Measurements from ENCODE around the gene OR2M7.
"Not testable (repeated sequence)": the region's sequence is repeated elsewhere in the genome, so short reads cannot be mapped to it uniquely, and the experiment has no call there.

The OR2M7 gene, protein sequence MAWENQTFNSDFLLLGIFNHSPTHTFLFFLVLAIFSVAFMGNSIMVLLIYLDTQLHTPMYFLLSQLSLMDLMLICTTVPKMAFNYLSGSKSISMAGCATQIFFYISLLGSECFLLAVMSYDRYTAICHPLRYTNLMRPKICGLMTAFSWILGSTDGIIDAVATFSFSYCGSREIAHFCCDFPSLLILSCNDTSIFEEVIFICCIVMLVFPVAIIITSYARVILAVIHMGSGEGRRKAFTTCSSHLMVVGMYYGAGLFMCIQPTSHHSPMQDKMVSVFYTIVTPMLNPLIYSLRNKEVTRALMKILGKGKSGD

DNA sequence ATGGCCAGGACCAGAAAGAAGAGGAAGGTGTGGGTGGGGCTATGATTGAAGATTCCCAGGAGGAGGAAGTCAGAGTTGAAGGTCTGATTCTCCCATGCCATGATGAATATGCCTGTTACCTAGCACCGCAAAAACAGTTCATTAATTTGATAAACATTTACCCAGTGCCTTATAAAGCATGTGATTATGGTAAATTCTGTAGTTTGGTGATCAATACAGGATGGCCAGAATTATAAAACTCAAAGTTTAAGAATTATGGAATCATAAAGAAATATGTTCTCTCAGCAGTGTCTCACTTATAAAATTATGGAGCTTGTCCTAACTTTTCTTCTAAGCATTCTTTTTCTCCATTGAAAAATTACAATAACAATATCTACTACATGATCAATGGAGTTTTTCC, at the start of gene OR2M7:
Gene OR2M7, minus strand, starts transcription at position 101 of the 400 bp plus-strand sequence. Its CDS starts 0 bp downstream, at position 101.
- no peak for DNase-seq

DNA sequence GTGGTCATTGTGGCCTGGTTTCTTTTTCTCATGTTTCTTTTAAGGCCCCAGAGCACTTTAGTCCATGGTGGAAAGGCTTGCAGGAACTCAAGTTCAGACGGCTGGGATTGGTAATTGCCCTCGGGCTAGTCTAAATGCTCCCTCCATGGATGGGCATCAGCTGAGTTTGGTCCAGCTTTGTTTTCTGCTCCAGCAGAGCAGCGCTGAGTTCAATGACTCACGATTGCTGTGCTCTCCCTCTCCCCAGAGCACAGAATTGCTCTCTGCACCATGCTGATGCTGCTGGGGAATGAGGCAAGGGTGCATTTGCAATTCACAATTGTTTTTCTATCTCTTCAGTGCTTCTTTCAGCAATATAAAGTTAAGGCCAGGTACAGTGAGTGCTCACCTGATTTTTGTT, 49.4 kb upstream of the OR2M7 start:
- no peak for DNase-seq

DNA sequence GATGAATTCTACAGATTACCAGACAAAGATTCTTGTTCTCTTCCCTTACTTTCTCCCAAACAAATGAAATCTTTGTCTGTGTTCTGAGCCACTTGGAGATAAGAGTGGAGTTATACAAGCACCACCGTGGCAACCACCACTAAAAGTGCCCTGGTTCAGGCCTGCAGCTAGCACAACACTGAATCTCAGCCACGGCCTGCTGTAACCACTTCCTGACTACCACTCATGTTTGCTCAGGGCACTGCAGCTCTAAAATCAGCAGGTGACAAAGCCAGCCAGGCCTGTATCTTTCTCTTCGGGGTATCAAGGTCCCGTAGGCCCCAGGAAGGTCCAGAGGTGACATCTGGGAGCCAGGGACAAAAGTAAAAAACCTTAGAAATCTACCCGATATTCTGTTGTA, 48.0 kb upstream of the OR2M7 start:
- DNase-seq = no peak

DNA sequence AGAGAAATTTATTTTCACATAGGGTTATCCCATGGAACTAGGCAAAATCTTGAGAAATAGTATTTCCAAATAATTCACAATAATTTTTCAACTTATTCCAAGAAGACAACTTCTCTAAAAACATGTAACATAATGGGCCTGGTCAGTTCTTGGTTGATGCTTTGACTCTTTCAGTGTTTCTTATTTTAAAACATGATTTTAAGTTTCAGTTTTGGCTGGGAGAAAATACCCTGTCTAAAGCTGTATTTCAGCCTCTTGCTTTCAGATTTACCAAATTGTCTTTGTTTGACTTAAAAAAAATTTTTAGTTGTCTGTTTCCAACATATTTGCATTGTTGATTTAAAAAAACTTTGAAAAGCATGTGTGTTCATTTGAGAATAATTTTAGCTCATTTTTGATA, 42.2 kb upstream of the OR2M7 start:
- no peak for DNase-seq

DNA sequence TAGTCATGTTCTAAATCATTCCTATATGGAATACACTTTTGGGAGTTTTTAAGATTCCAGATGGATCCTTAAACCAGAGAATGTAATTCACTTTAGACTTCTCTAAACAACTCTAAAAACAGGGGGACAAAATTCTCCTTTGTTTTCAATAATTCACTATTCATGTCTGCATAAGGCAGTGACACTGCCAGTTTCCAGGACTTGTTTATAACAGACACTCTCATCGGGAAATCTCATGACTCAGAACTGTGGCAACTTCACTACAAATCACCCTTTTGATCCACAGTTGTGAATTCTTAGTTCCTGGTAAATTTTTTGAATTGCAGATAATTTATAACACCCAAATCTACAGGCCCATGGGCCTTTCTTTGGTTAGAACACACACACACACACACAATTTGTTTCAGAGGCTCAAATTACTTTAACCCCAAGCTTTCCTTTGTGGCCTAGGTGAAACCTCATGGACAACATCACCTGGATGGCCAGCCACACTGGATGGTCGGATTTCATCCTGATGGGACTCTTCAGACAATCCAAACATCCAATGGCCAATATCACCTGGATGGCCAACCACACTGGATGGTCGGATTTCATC, 36.9 kb upstream of the OR2M7 start, which contains the start of gene OR2T4:
Gene OR2T4, plus strand, starts transcription at position 545 of the 595 bp plus-strand sequence. Its CDS starts 0 bp downstream, at position 545.
- DNase-seq = no peak

DNA sequence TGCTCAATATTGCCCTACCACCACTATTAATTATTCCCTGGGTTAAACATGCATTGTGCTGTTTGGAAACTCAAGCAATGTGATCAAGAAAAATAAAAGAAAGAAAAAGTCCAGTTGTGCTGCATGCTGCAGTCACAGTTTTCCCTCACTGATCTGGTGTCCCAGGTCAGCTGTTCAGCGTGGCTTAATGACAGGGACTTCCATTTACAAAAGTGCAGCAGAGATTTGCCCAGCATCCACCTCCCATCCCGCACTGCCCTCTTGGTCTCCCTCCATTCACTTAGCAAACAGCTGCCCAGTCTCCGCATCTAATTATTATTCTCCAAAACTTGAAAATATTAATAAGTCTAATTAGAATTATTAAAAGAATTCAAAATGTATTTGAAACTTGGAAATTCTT, 35.0 kb upstream of the OR2M7 start:
- DNase-seq = no peak

DNA sequence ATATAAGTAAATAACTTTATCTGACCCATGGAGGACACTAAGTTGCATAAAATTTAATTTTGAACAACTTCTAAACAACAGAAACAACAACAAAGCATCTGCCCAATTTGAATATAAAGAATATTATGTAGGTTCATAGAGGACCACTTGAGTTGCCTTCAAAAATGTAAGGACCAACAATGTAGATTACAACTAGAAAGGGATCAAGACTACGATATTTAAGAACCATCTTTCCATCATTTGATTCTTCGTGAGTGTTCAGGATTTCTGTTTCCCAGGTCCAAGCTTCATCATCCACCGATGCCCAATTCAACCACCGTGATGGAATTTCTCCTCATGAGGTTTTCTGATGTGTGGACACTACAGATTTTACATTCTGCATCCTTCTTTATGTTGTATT, 24.1 kb upstream of the OR2M7 start, which contains the start of gene OR14C36:
Gene OR14C36, plus strand, starts transcription at position 301 of the 400 bp plus-strand sequence. Its CDS starts 0 bp downstream, at position 301.
- DNase-seq = no peak

DNA sequence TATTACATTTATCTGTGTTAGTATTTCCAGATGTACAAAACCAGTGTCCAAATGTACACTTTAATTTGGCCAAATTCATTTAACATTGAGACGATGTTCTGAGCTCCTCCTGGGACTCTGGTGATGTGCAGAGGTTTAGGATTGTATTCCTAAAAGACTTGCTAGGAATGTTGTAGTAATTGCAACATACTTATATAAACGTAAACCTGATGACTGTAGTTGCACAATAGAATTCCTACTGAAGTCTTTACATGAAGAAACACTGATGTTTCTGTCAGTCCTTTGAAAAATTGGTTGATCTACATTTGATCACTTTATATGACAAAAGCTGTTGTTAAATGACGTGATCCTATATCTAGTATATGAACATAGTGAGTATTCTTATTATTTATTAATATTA, 19.1 kb upstream of the OR2M7 start:
- no peak for DNase-seq

DNA sequence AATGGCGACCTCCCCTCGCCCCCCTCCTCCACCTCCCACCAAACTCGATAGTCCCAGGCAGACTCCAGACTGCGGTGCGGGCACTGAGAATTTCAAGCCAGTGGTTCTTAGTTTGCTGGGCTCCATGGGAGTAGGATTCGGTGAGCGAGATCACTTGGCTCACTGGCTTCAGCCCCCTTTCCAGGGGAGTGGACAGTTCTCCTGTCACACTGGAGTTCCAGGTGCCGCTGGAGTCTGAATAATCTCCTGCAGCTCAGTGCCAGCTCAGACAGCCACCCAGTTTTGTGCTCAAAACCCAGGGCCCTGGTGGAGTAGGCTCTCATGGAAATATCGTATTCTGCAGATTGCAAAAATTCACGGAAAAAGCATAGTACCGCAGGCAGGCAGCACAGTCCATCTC, 7.6 kb downstream of the OR2M7 start:
- DNase-seq = no peak

DNA sequence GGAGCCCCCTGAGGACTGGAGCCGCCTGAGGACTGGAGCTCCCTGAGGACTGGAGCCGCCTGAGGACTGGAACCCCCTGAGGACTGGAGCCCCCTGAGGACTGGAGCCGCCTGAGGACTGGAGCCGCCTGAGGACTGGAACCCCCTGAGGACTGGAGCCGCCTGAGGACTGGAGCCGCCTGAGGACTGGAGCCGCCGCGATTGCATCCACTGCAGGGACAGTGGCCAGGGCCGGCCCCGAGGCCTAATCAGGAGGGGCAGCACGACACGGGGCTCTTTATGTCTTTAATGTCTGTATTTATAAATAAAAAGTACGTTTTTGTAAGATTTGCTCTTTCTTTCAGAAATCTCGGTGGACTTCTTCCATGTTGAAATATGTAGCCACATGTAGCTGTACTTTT, 17.6 kb downstream of the OR2M7 start:
- DNase-seq = not testable (repeated sequence)

DNA sequence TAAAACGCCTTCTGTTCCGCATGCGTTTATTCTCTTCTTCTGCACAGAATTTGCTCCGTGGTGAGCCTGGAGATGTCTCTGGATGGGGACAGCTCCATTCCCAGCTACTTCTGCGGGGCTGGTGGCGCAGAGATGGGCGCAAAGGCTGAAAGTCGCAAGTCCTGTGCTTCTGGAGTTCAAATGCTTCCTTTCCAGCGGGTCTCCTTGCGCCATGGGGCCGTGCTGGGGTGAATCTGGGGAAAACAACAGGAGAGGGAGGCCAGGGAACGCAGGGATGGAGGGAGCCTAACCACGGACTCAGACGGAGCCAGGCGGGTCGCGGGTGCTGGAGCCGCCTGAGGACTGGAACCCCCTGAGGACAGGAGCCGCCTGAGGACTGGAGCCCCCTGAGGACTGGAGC, 18.3 kb downstream of the OR2M7 start:
- DNase-seq = no peak

DNA sequence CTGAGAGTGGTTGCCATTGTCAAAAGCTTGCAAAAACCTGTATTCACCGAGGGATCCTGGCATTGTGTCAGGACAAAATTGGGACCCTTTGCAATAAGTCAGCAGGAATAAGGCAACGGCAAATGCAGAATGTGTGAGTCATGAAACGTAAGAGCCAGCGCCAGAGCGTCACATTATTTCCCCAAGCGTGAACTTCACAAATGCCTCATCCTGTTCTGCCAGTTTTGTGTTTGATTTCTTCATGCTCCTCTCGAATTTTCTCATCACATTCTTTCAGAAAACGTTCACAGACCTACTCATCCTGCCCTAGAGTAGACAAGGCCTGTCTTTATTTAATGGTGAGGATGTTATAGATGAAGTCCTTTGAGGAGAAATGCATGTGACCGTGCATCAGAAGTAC, 18.7 kb downstream of the OR2M7 start:
- not testable (repeated sequence) for DNase-seq

DNA sequence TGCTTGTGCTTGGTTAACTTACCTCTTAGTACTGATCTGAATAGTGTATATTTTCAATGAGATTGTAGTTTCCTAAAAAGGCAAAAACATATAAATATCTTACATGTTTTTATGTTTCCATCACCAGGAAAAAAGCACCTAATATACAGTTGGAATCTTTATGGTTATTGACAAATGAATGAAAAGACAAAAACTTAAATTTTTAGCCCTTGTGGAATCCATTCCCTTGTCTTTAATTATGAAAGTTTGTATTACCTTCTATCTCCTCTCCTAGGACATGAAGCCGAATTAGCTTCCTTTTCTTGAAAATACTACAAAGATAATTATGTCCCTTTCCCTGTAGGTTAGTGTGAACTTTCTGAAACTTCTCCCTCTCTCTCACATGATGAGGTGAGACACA, 21.0 kb downstream of the OR2M7 start, which contains the start of gene OR2T12:
Gene OR2T12, minus strand, starts transcription at position 101 of the 400 bp plus-strand sequence. CDS start 7,846 bp downstream, outside the sequence.
- no peak for DNase-seq

DNA sequence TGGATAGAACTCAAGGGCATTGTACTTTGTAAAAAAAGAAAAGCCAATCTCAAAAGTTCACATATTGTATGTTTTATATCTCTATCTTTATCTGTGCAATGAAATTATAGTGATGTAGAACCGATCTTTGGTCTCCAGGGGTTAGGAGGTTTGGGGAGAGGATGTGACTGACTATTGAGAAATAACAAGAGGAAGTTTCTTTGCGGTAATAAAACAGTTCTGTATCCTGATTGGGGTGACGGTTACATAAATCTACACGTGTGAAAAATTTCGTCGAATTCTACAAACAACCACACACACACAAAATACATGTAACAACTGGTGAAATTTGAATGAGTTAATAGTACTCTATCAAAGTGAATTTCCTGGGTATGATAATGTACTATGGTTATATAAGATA, 36.0 kb downstream of the OR2M7 start:
- no peak for DNase-seq

DNA sequence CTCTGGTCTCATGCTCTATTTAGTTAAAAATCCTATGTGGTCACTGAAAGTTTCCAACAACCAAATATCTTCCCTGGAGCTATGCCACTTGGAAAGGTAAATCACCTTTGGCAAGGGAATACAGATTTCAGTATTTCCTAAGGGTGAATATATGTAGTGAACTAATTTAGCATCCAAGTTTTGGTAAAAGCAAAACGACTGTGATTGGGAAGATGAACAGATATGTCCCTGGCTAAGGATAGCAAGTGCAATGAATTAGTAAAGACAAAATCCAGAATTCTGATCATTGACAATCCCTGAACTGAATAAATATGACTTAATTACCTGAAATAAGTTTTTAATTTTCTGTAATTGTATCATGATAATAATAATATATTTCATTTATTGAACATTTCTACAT, 46.5 kb downstream of the OR2M7 start, which contains the start of gene OR2T33:
Gene OR2T33, minus strand, starts transcription at position 101 of the 400 bp plus-strand sequence. CDS start 4,162 bp downstream, outside the sequence.
- DNase-seq = no peak
